ENCODE measurements around the gene SLC22A4.

The SLC22A4 gene

DNA sequence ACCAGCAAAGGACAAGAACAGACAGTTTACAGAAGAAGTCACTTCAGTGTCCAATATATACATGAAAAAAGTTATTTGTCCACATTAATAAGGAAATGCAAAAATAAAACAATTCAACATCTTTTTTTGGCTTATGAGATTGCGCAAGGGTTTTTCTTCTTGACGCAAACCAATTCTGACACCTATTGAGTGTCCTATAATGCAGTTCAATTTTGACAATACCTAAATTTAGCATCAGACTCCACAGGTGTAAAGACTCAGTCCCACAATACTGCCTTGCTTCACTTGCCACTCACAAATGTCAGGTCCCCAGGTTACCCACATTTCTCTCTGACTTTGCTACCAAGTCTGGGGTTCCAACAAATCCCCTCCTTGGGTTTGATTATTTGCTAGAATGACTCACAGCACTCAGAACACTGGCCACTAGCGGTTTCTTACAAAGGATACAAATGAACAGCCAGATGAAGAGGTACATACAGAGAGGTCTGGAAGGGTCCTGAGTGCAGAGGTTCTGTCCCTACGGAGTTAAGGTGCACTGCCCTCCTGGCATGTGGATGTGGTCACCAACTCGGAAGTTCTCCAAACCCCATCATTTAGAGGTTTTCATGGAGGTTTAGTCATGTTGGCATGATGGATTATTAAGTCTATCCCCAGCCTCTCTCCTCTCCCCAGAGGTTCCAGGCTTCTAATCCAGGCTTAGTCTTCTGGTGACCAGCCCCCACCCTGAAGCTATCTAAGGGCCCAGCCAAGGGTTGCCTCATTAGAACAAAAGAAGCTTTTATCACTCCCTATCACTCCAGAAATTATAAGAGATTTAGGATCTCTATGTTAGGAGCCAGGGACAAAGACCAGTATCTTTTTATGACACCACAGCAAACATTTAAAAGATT, 48.3 kb downstream of the SLC22A4 start:
- no peak for DNase-seq (ENCODE audit: low read depth, low spot score)

DNA sequence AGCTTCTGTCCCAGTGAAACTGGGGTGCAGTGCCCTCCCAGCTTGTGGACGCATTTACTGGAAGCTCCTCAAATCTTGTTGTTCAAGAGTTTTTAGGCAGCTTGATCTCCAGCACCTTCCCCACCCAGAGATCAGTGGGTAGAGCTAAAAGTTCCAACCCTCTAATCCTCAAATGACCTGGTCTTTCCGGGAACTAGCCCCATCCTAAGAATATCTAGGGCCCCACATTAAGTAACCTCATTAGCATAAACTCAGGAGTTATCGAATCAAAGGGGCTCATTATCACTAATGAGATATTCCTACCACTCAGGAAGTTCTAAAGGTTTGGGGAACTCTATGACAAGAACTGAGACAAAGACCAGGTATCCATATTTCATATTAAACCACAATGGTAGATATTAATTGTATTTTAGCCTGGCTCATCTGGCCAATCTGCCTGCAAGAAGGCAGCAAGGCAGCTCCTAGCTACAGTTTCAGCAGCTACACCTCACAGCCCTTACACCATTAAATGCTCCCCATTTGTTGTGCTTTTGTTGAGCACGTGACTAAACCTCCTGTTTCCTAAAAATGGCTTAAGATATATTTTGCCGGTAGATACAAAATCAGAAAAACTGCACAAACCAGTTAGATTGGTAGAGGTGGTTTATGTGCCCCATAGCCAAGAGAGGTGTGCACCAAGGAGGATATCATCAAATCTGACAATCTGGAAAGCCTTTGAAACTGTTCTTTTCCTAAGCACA, 50.8 kb downstream of the SLC22A4 start:
- DNase-seq (ENCODE audit: low read depth, low spot score): no peak

DNA sequence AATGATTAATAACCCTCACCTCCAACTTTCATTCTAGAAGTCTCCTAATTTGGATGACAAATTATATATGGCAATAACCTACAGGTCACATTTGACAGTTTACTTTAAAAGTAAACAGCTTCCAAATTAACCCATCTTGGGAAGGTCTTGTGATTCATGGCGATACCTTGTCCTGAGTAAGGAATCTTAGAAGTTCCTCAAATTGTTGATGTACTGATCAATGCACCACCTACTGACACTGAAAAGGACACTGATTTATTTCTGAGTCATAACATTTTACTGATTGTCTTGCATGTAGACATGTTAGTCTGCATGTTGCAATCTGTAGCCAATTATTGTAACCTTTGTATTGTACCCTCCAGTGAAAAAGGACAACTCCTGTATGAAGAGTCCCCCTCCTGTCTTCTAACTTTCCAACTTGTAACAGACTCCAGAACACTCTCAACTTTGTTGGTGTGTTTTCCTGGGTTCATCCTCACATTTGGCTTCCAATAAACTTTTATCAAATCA, 59.3 kb downstream of the SLC22A4 start:
- DNase-seq (ENCODE audit: low read depth, low spot score): no peak

DNA sequence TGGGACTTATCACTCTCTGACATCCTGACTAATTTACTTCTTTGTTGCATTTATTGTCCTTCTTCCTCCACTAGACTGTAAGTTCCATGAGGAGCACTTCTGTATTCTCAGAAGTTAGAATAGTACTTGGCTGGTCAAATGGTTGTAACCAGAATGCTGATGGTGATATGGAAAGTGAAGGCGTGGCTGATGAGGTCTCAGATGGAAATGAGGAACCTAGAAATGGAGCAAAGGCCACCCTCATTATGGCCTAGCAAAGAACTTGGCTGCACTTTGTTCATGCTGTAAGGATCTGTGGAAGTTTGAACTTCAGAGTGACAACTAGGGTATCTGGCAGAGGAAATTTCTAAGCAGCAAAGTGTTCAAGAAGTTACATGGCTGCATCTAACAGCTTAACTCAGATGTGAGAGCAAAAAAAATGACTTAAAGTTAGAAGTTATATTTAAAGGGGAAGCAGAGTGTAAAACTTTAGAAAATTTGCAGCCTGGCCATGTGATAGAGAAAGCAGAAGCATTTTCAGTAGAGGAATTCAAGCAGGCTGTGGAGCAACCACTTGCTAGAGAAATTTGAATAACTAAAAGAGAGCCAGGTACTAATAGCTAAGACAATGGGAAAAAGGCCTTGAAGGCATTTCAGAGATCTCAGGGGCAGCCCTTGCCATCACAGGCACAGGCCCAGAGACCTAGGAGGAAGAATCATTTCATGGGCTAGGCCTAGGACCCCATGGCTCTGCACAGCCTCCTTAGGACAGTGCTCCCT, 60.4 kb downstream of the SLC22A4 start:
- DNase-seq (ENCODE audit: low read depth, low spot score): no peak

DNA sequence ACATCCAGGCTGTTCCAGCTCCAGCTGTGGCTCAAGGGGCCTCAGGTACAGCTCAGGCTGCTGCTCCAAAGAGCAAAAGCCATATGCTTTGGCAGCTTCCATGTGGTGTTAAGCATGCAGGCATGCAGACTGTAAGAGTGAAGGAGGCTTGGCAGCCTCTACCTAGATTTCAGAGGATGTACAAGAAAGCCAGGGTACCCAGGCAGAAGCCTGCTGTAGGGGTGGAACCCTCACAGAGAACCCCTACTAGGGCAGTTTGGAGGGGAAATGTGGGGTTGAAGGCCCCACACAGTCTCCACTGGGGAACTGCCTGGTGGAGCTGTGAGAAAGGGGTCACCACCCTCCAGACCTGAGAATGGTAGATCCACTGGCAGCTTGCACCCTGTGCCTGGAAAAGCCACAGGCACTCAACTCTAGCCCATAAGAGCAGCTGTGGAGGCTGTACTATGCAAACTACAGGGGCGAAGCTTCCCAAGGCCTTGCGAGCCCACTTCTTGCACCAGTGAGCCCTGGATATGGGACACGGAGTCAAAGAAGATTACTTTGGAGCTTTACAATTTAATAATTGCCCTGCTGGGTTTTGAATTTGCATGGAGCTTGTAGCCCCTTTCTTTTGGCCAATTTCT, 61.1 kb downstream of the SLC22A4 start:
- no peak for DNase-seq (ENCODE audit: low read depth, low spot score)

DNA sequence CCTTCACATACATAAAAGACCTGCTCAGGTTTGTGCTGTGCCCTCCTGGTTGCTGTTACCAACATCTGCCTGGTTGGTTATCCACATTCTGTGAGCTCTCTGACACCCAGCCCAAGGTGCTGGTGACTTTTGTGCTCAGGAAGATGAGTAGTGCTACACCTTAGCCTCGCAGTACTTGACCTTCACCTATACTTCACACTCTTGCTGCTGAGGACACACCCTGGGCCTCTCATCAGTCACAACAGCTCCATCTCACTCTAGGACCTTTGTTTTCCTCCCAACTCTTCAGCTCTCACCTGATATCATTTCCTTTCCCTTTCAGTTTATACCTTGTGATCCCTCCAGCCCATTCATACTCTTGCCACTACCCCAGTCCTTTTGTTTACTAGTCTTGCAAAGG, 64.6 kb downstream of the SLC22A4 start:
- no peak for DNase-seq (ENCODE audit: low read depth, low spot score)

DNA sequence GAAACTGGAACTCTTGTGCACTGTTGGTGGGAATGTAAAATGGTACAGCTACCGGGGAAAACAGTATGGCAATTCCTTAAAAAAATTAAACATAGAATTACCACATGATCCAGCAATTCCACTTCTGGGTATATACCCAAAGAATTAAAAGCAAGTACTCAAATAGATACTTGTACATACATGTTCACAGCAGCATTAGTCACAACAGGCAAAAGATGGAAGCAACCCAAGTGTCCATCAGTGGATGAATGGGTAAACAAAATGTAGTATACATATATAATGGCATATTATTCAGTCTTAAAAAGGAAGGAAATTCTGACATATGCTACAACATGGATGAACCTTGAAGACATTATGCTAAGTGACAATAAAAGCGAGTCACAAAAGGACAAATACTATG, 67.9 kb downstream of the SLC22A4 start:
- no peak for DNase-seq (ENCODE audit: low read depth, low spot score)

DNA sequence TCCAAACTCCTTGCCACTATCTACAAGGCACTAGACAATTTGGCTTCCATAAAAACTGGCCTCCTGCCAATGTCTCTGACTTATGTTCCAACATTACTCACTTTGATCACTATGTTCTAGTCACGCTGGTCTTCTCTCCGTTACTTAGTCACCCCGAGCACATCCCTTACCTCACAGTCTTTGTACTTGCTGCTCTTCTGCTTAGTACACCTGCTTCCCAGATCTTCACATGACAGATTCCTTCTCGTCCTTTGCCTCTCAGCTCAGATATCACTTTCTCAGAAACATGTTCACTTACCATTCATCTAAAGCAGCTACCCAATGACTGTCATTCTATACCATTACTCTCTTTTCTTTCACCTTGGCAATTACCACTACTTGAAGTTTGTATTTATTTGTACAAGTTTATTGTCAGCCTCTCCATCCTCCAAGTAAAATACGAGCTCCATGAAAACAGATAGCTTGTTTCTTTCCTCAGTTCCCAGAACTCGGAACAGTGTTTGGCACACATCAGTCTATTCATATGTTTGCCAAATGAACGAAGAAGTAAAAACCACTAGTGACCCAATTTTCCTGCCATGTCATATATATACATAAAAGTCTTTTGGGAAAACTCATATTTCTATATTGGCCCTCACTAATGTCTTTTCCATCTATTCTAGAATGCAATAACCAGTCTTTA, 69.4 kb downstream of the SLC22A4 start:
- DNase-seq (ENCODE audit: low read depth, low spot score): no peak

DNA sequence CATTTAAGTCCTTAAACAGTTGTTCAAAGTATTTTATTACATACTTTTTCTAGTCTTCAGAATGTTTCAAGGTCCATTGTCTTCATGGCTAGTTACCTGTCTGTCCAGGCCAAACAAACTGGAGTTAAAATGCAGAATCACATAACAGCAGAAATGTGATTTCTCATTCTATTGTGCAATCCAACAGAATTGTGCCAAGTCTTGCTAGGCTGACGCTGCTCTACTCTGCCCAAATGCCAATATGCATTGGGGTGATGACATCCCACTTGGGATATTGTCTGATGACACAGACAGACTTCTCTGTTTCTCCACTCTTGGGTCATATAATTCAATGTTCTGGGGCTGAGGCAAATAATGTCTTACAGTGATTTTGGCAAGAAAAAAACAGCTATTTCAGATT, 70.1 kb downstream of the SLC22A4 start:
- no peak for DNase-seq (ENCODE audit: low read depth, low spot score)

DNA sequence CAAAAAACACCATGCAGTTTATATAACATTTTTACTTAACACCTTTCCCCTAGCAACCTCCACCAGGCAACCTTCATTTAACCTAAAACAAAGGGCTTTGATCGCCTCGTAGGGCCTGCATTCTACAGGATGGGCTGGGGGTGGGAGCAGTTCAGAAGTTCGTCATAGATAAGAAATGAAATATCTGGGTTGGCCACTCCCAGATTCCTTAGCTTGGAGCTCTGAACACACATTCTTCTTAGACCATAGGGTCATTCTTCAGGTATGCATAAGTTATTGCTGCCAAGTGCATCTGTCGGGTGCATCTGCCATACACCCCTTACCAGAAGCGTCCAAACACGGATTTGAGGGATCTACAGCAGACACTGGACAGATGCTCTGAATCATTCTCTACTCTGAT, 71.0 kb downstream of the SLC22A4 start:
- no peak for DNase-seq (ENCODE audit: low read depth, low spot score)

DNA sequence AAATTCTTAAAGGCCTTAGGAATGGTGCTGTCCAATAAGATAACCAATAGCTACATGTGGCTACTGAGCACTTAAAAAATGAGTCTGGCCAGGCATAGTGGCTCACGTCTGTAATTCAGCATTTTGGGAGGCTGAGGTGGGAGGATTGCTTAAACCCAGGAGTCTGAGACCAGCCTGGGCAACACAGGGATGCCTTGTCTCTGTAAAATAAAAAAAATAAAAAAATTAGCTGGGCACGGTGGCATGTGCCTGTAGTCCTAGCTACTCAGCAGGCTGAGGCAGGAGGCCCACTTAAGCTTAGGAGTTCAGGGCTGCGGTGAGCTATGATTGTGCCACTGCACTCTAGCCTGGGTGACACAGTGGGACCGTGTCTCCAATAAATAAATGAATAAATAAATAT, 74.0 kb downstream of the SLC22A4 start:
- DNase-seq (ENCODE audit: low read depth, low spot score): no peak

DNA sequence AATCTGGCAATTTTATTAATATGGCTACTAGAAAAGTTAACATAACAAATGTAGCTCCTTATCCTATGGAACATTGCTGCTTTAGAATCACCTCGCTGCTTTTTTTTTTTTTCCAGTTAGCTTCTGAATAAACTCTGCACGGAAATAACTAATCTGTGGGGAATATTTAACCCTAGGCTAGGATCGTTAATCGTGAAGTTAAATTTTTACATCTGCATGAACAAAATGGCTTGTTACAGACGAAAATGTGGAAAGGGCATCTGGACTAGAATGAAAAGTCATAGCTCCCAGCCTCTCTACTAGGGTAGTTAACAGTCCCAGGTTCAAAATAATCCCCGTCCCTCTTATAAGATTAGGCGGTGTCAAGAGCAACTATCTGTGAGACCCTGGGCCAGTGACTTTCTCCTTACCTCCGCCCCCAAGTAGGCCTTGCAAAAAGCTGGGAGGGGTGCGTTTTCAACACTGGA, 74.8 kb downstream of the SLC22A4 start:
- no peak for DNase-seq (ENCODE audit: low read depth, low spot score)

DNA sequence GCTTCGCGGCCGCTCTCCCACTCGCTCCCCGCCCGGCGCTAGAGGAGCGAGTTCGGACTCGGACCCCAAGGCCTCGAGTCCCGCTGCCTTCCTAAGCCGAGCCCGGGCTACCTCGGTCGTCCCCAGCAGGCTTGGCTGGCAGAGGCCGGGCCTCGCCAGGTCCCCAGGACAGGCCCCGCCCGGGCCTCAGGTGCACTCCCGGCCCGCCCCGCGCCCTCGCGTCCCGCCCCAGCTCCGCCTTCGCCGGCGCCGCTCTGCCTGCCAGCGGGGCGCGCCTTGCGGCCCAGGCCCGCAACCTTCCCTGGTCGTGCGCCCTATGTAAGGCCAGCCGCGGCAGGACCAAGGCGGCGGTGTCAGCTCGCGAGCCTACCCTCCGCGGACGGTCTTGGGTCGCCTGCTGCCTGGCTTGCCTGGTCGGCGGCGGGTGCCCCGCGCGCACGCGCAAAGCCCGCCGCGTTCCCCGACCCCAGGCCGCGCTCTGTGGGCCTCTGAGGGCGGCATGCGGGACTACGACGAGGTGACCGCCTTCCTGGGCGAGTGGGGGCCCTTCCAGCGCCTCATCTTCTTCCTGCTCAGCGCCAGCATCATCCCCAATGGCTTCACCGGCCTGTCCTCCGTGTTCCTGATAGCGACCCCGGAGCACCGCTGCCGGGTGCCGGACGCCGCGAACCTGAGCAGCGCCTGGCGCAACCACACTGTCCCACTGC, 75.4 kb downstream of the SLC22A4 start, which contains the start of gene SLC22A5:
SLC22A5 (plus strand) TSS at position 237 of the 707 bp plus-strand sequence; CDS start at position 500, 263 bp downstream.
- DNase-seq (ENCODE audit: low read depth, low spot score): peak; percentile 52

DNA sequence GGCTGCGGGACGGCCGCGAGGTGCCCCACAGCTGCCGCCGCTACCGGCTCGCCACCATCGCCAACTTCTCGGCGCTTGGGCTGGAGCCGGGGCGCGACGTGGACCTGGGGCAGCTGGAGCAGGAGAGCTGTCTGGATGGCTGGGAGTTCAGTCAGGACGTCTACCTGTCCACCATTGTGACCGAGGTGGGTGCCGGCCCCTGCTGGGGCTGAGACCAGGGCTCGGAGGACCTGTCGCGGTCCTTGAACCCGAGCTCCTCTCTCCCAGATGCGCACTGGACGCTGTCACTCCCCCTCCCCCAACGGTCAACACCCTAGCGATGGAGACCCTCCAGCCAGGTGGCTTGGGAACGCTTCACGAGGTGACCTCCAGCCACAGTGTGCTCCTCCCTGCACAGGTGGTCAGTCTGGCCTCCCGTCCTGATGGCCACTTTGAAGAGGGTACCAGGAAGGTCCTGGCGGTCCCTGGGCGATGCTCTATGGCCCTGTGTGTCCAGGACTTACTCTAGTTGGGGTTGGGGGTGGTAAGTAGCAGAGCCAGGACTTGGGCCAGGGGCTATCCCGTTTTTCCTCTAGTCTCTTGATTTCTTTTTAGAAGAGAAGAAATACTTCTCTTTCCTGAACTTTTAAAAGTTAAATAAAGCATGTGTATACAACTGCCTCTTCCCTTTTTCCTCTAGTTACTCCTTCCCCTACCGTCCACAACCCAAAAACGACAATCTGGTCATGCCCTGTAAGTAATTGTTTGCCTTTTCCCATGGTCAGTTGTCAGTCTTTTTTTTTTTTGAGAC, 76.2 kb downstream of the SLC22A4 start:
- DNase-seq (ENCODE audit: low read depth, low spot score): no peak

DNA sequence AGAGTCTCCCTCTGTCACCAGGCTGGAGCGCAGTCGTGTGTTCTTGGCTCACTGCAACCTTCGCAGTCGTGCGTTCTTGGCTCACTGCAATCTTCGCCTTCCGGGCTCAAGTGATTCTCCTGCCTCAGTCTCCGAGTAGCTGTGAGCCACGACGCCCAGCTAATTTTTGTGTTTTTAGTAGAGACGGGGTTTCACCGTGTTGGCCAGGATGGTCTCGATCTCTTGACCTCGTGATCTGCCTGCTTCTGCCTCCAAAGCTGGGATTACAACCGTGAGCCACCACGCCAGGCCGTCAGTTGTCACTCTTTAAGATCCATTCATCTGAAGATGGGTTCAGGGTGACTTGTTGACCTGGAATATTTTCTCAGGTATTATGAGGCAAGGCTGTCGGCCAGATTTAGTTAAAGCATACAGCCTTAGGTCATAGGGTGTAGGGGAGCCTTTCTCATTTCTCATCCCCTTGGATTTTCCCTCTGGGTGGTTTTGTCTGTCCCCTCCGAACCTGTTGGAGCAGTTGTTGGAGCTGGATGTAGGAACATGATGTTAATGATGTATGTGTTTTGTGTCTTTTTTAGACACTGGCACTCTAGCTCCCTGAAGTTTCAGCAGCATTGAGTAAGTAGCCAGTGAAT, 76.9 kb downstream of the SLC22A4 start:
- DNase-seq (ENCODE audit: low read depth, low spot score): no peak

DNA sequence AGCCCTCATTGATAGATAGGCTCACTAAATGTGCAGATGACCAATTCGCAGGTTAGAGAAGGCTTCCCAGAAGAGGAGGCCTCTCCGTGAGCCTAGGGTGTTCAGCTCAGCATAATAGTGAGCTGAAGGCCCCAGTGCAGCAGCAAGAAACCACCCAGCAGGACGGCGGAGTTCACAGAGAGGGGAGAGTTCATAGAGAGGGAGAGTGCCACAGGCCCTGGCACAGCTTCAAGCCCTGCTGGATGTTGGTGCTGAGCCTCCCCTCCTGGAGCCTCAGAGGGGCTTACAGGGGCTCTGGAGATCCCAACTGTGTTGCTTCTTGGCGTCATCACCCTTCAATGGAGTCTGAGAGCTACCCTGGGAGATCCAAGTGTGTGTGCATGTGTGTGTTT, 77.4 kb downstream of the SLC22A4 start:
- DNase-seq (ENCODE audit: low read depth, low spot score): no peak

DNA sequence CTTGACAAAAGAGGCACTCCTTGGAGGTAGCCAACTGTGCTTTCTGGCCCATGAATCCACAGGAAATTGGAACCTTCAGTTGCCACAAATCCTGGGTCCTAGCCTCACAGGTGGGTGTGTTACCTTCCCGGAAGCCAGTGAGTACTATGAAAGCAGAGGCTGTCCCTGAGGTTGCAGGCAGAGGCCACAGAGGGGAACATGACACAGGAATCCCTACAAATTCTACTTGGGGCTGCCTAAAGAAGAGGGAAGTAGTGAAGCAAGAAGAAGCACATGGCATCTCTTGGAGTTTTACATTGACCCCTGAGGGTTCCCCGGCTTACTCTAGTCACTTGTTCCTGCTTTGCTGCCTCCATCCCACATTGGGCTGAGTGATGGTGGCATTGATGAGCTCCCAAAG, 77.9 kb downstream of the SLC22A4 start:
- DNase-seq (ENCODE audit: low read depth, low spot score): no peak

DNA sequence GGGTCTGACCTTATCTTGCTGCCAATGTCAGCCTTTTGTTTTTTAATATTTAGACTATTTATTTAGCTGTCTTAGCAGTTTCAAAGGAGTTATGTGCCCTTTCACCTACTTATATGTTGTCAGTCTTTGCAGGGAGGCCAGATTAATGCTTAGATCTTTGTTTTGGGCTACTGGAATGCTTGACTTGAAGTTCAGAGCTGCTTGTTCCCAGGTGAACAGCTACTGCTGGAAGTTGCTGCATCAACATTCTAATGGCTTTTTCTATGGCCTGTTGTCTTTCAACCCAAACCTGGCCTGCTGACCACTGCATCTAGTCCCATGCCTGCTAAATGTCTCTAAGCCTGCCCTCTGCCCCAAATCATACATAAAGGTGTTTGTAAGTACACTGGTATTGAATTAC, 78.3 kb downstream of the SLC22A4 start:
- DNase-seq (ENCODE audit: low read depth, low spot score): no peak

DNA sequence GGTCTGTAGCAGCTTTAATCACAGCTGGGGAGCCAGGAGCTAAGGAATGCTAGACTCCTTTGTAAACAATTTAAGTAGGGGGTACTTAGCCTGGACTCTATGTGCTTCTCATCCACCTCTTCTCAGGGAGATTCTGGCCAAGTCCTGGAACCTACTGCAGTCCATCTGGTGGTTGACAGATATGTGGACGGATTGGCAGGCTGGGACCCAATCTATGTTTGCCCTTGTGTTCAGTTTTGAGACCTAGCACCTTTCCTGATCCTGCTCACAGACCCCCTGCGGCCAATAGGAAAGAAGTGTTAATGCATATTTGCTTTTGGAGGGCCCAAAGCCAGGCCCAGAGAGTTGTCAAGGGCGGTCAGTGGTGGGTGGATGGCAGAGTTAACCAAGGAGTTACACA, 81.8 kb downstream of the SLC22A4 start:
- no peak for DNase-seq (ENCODE audit: low read depth, low spot score)
